ENCODE measurements around the gene KYNU. TPM values are rescaled to one million over a fixed set of nuclear protein-coding genes. Genes with fewer than 3 reads are reported as not detected.

The KYNU gene
- total RNA-seq, 1 donor from 2014 or later = 2.7 TPM

DNA sequence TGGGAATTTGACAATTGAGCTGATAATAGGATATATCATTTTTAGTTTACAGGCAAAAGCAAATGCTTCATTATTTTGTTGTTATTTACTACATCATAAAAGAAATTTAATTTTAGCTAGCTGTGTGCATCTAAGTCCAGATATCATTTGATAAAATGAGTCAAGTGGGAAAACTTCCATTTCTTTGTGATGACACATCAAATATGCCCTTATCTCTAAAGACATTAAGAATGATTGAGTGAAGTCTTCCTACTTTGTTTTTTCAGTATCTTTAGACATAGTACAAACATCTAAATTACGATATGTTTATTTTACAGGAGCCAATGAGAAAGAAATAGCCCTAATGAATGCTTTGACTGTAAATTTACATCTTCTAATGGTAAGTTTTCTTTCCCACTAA, 77.0 kb downstream of the KYNU start:
- Histone ChIP-seq H3K27me3 (ENCODE audit: control insufficient read depth, insufficient read depth, low read length) (no peaks in the 10 kb centered on the region), H3K36me3 (ENCODE audit: control insufficient read depth, insufficient read depth, low read length) (no peaks in the 10 kb centered on the region), H3K4me3 (ENCODE audit: low read depth, low read length) (no peak overlapping the region)
- no peak for DNase-seq (ENCODE audit: low read depth)
- TF ChIP-seq, protein P1, sequence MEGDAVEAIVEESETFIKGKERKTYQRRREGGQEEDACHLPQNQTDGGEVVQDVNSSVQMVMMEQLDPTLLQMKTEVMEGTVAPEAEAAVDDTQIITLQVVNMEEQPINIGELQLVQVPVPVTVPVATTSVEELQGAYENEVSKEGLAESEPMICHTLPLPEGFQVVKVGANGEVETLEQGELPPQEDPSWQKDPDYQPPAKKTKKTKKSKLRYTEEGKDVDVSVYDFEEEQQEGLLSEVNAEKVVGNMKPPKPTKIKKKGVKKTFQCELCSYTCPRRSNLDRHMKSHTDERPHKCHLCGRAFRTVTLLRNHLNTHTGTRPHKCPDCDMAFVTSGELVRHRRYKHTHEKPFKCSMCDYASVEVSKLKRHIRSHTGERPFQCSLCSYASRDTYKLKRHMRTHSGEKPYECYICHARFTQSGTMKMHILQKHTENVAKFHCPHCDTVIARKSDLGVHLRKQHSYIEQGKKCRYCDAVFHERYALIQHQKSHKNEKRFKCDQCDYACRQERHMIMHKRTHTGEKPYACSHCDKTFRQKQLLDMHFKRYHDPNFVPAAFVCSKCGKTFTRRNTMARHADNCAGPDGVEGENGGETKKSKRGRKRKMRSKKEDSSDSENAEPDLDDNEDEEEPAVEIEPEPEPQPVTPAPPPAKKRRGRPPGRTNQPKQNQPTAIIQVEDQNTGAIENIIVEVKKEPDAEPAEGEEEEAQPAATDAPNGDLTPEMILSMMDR (IDR thresholded peaks at IDR 0.05; ENCODE audit: insufficient read depth, low read length, poor library complexity, severe bottlenecking) = no peak

DNA sequence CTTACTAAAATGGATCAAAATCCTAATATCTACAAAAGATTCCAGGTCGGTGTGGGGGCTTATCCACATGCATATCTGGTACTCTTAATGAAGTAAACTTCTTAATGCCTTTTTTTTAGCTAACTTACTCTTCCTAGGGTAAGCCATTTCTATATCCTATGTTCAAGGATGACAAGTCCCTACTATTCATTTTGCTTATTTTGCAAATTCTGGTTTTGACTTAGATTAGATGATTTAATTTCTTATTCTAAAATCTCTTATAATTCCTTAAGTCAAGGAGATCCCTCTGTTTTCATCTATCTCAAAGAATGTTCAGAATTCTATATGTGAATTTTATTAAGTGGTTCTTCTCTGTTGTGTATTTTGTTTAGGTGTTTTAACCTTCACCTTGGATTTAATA, 79.7 kb downstream of the KYNU start:
- no peaks in the 10 kb centered on the region for H3K36me3 ChIP-seq (ENCODE audit: control insufficient read depth, insufficient read depth, low read length)
- no peak overlapping the region for H3K4me3 ChIP-seq (ENCODE audit: low read depth, low read length)
- DNase-seq (ENCODE audit: low read depth) = no peak
- TF ChIP-seq, protein P1 (IDR thresholded peaks at IDR 0.05; ENCODE audit: insufficient read depth, low read length, poor library complexity, severe bottlenecking) = no peak
- no peaks in the 10 kb centered on the region for H3K27me3 ChIP-seq (ENCODE audit: control insufficient read depth, insufficient read depth, low read length)

DNA sequence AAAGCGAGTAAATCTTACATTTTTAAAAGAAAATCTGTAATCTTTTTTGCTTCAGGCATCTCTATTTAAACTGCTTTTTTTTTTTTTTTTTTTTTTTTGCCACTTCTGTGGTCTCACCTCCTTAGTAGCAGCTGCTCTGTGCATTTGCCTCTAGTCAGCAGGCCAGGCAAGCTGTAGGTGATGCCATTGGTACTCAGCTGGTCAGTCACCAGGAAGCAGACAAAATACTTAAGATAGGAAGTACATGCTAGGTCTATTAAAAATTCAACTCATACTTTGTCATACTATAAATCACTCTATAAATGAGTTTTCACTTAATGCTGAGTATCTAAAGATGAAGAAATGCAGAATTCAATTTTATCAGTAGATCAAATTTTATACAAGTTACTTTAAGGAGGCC, 83.7 kb downstream of the KYNU start:
- no peak for DNase-seq (ENCODE audit: low read depth)
- TF ChIP-seq, protein P1 (IDR thresholded peaks at IDR 0.05; ENCODE audit: insufficient read depth, low read length, poor library complexity, severe bottlenecking) = no peak
- Histone ChIP-seq H3K27me3 (ENCODE audit: control insufficient read depth, insufficient read depth, low read length) (no peaks in the 10 kb centered on the region), H3K36me3 (ENCODE audit: control insufficient read depth, insufficient read depth, low read length) (no peaks in the 10 kb centered on the region), H3K4me3 (ENCODE audit: low read depth, low read length) (no peak overlapping the region)

DNA sequence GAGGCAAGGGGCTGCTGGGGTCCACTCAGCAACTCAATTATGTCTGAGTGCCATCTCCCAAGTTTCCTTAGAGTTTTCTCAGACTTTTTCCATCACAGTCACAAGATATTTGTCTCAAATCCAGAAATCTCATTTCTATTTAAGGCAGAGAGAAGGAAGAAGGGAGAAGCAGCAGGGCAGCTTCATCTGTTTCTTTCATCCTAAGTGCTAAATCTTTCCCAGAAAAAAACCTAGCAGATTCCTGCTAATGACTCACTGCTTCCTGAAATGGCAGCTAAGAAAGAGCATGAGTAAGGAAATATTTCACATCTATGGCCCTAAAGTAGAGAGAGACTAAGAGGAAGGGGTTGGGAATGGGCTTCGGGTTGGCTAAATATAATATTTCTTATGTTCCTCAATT, 88.0 kb downstream of the KYNU start:
- DNase-seq (ENCODE audit: low read depth) = no peak
- Histone ChIP-seq H3K4me3 (ENCODE audit: low read depth, low read length) (no peak overlapping the region), H3K36me3 (ENCODE audit: control insufficient read depth, insufficient read depth, low read length) (no peaks in the 10 kb centered on the region), H3K27me3 (ENCODE audit: control insufficient read depth, insufficient read depth, low read length) (no peaks in the 10 kb centered on the region)
- TF ChIP-seq, protein P1 (IDR thresholded peaks at IDR 0.05; ENCODE audit: insufficient read depth, low read length, poor library complexity, severe bottlenecking) = no peak

DNA sequence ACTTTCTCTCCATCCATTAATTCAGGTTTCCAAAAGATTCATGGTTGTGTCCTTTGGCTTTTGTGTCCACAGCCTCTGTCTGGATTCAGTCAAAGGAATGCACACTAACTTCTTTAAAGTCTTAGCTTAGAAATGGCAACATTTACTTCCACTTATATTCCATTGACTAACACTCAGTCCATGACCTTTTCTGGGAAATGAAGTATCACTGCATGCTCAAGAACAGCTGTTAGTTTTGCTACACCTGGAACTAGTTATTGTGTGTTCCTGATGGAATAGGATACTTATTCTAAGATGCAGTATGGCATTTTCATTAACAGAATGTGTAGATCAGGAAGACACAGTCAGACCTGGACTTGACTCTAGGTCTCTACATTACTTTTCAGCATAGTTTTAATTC, 88.8 kb downstream of the KYNU start:
- TF ChIP-seq, protein P1 (IDR thresholded peaks at IDR 0.05; ENCODE audit: insufficient read depth, low read length, poor library complexity, severe bottlenecking) = no peak
- H3K4me3 ChIP-seq (ENCODE audit: low read depth, low read length) = no peak overlapping the region
- H3K36me3 ChIP-seq (ENCODE audit: control insufficient read depth, insufficient read depth, low read length) = no peaks in the 10 kb centered on the region
- H3K27me3 ChIP-seq (ENCODE audit: control insufficient read depth, insufficient read depth, low read length) = no peaks in the 10 kb centered on the region
- DNase-seq (ENCODE audit: low read depth) = no peak

DNA sequence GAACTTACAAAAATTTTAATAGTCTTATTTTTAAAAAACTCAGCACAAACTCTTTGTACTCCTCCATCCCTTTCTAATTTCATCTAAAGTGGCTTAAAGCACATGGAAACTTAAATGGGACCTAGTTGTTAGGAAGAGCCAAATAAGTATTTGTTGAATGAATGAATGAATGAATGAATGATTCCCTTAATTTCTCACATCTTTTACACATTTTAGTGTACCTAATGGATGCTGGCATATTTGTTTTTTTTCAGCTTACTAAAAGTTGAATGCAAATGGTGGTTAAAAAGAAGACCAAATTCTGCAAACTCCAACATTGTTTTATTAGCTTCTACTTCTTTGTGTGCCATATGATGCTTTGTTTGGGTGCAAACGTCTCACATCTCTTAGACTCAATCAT, 89.6 kb downstream of the KYNU start:
- DNase-seq (ENCODE audit: low read depth) = no peak
- H3K36me3 ChIP-seq (ENCODE audit: control insufficient read depth, insufficient read depth, low read length) = no peaks in the 10 kb centered on the region
- TF ChIP-seq, protein P1 (IDR thresholded peaks at IDR 0.05; ENCODE audit: insufficient read depth, low read length, poor library complexity, severe bottlenecking) = no peak
- no peaks in the 10 kb centered on the region for H3K27me3 ChIP-seq (ENCODE audit: control insufficient read depth, insufficient read depth, low read length)
- H3K4me3 ChIP-seq (ENCODE audit: low read depth, low read length) = no peak overlapping the region

Measured in kidney epithelial cell (primary cell).